Gastroesophageal sphincter (tissue), 3 donors: ENCODE data around the gene GALNT17.

Experiments
- CTCF ChIP-seq, 4 experiments: fragments of 200-600 bp in 2 of 4; fragments of 450-650 bp in 2 of 4; sonication (generic) in 1 of 4; IDR thresholded peaks; one replicate each; pipeline ENCODE4 v1.5.1; 2017 to 2019; ENCODE audit warnings: antibody characterized with exemption in 4 of 4, mild to moderate bottlenecking in 2 of 4, moderate library complexity in 2 of 4
- EP300 ChIP-seq: sonication (generic); formaldehyde crosslinking; IDR thresholded peaks from one replicate; pipeline ENCODE4 v1.6.1; 2017; ENCODE audit warnings: antibody characterized with exemption, mild to moderate bottlenecking
- POLR2AphosphoS5 ChIP-seq: sonication (generic); formaldehyde crosslinking; IDR thresholded peaks from one replicate; pipeline ENCODE4 v1.6.1; 2017; ENCODE audit warnings: antibody characterized with exemption

DNA sequence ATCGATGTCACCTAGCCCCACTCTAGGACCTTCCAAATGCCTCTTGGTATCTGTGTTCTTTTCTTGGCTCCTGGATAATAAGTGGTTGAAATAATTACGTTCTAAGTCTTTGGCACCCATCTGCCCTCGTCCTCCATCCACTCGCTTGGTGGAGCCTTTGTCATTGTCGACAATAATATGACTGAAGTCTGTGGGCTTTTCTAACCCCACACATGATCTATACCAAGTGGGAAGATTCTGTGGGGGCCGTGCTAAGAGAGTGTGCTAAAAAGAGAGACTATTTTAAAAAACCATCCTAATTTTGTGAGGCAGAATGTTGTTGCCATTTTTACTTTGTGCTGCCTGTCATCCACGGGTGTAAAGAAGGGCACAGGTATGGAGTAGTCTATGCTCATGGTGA, 113.1 kb downstream of the GALNT17 start:
- no peak for TF ChIP-seq CTCF (IDR thresholded peaks at IDR 0.05)
- TF ChIP-seq POLR2AphosphoS5: no peak
- no peak for TF ChIP-seq EP300
